ENCODE data around the gene MPZL2. TPM values are rescaled to one million over a fixed set of nuclear protein-coding genes. Genes with fewer than 3 reads are reported as not detected.

The MPZL2 gene
- total RNA-seq, 1 experiment from 2014 or later: 1.8 TPM

DNA sequence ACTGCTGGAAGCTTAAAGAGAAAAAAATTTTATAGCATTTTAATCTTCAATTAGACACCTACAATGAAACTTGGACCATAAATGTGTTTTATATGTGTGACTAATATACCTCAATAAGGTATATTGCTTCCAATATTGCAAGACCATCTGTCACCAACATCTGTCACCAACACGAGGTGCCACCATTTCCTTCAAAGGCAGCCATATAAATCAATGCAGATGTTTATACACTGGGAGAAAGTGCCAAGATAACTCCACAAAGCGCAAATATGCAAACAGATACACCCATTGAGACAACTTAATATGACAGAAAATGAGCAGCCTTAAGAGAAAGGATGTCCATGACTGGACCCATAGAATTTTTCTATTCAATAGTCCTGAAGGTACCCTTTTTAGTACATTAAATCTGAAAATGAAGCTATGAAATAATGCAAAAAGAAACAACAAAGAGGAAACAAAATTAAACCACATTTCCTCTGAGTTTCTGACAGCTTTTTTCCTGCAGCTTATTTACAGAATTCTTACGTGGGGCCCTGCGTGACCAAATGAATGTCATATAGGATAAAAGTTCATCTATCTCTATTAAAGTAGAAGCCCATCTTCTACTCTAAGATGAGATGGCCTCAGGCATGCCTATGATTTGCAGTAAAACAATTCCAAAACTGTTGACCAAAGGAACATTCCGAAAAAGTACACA lies 24.4 kb downstream of the MPZL2 start:
- Histone ChIP-seq H3K9me3 (ENCODE audit: control insufficient read depth, insufficient read depth, low read depth, low read length) (no peaks in the 10 kb centered on the region), H3K4me3 (ENCODE audit: low read depth in 2 of 2, low read length in 2 of 2) (no peak overlapping the region), H3K27me3 (ENCODE audit: control insufficient read depth, insufficient read depth, low read length) (peaks cover 13% of the 10 kb centered on the region), H3K36me3 (ENCODE audit: control insufficient read depth, insufficient read depth, low read length) (no peaks in the 10 kb centered on the region), H3K4me1 (ENCODE audit: control insufficient read depth, insufficient read depth, low read length) (no peaks in the 10 kb centered on the region), H3K27ac (ENCODE audit: low read length) (no peak overlapping the region)
- in situ Hi-C loops (cut with HindIII; ENCODE audit: low pct_unique_long_range_greater_than_20kb, low sequenced_read_pairs) (no loop called here), intact Hi-C loops (cut with micrococcal nuclease; ENCODE audit: unreplicated experiment) (no loop called here)
- DNase-seq (ENCODE audit: low read depth, low spot score): no peak
- POLR2A ChIA-PET: no interaction called here
- TF ChIP-seq SIN3A (IDR thresholded peaks at IDR 0.05; ENCODE audit: borderline replicate concordance, insufficient read depth, low read depth, low read length) (no peak), TCF7L2 (IDR thresholded peaks at IDR 0.05; ENCODE audit: low read depth, low read length) (no peak), REST (IDR thresholded peaks at IDR 0.05; ENCODE audit: insufficient read depth in 1 of 2, low read depth in 2 of 2, low read length in 1 of 2) (no peak), POLR2AphosphoS5 (IDR thresholded peaks at IDR 0.05; ENCODE audit: low read depth, low read length) (no peak)
- TF ChIP-seq, protein P1, sequence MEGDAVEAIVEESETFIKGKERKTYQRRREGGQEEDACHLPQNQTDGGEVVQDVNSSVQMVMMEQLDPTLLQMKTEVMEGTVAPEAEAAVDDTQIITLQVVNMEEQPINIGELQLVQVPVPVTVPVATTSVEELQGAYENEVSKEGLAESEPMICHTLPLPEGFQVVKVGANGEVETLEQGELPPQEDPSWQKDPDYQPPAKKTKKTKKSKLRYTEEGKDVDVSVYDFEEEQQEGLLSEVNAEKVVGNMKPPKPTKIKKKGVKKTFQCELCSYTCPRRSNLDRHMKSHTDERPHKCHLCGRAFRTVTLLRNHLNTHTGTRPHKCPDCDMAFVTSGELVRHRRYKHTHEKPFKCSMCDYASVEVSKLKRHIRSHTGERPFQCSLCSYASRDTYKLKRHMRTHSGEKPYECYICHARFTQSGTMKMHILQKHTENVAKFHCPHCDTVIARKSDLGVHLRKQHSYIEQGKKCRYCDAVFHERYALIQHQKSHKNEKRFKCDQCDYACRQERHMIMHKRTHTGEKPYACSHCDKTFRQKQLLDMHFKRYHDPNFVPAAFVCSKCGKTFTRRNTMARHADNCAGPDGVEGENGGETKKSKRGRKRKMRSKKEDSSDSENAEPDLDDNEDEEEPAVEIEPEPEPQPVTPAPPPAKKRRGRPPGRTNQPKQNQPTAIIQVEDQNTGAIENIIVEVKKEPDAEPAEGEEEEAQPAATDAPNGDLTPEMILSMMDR (IDR thresholded peaks at IDR 0.05): no peak
- ATAC-seq: no peak
- BruUV-seq (replicated peaks): no TSS peak
- CTCF ChIA-PET: no interaction called here

GRCh38 chr11:118238929-118239328 lies 25.2 kb downstream of the MPZL2 start:
- ChIA-PET CTCF (interaction anchor here (0.6 kb wide), 1 partner anchor 366 kb away, joined by 3 read pairs; no protein-coding TSS in a partner anchor), POLR2A (no interaction called here)
- BruUV-seq (replicated peaks): no TSS peak
- TF ChIP-seq REST (IDR thresholded peaks at IDR 0.05; ENCODE audit: insufficient read depth in 1 of 2, low read depth in 2 of 2, low read length in 1 of 2) (no peak), POLR2AphosphoS5 (IDR thresholded peaks at IDR 0.05; ENCODE audit: low read depth, low read length) (no peak), TCF7L2 (IDR thresholded peaks at IDR 0.05; ENCODE audit: low read depth, low read length) (no peak), SIN3A (IDR thresholded peaks at IDR 0.05; ENCODE audit: borderline replicate concordance, insufficient read depth, low read depth, low read length) (no peak)
- Histone ChIP-seq H3K36me3 (ENCODE audit: control insufficient read depth, insufficient read depth, low read length) (no peaks in the 10 kb centered on the region), H3K9me3 (ENCODE audit: control insufficient read depth, insufficient read depth, low read depth, low read length) (no peaks in the 10 kb centered on the region), H3K4me3 (ENCODE audit: low read depth in 2 of 2, low read length in 2 of 2) (no peak overlapping the region), H3K27me3 (ENCODE audit: control insufficient read depth, insufficient read depth, low read length) (peaks cover 16% of the 10 kb centered on the region), H3K27ac (ENCODE audit: low read length) (no peak overlapping the region), H3K4me1 (ENCODE audit: control insufficient read depth, insufficient read depth, low read length) (no peaks in the 10 kb centered on the region)
- in situ Hi-C loops (cut with HindIII; ENCODE audit: low pct_unique_long_range_greater_than_20kb, low sequenced_read_pairs) (no loop called here), intact Hi-C loops (cut with micrococcal nuclease; ENCODE audit: unreplicated experiment) (no loop called here)
- no peak for ATAC-seq
- no peak for DNase-seq (ENCODE audit: low read depth, low spot score)

Measured in Panc1 (cell line).